GM12892 (cell line): ENCODE results near the gene EMX2.

Experiments used
- POLR2AphosphoS5 ChIP-seq: IDR thresholded peaks from 2 replicates; pipeline ENCODE4 v1.6.1; 2011; ENCODE audit warnings: low read depth, low read length, control low read depth
- TAF1 ChIP-seq: IDR thresholded peaks from 2 replicates; pipeline ENCODE4 v1.6.1; 2011; ENCODE audit warnings: low read depth, mild to moderate bottlenecking, control low read depth, low read length, borderline replicate concordance

DNA sequence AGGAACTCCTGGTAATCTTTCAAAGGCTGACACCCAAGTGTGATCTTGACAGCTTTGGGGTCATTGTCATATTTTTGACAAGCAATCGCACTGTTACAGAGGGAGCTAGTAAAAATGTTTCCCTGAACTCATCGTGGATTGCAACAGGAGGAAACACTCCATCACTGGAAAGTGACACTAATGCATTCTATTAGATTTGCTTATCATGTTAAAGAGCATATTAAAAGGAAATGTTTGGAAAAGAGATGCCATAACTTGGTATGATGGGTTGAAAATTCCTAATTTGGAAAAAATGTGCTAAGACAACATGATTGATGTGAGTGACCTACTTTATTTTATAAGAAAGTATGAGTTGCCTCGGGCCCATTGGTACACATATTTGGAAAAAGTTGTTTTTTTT, 22.7 kb upstream of the EMX2 start:
- TF ChIP-seq TAF1 (no peak), POLR2AphosphoS5 (no peak)
